Mesodermal cell (in vitro differentiated cells): ENCODE results near the gene HHATL. TPM values are rescaled to one million over a fixed set of nuclear protein-coding genes. Genes with fewer than 3 reads are reported as not detected.

Experiments
- H3K27ac ChIP-seq: 2 replicates; pipeline ENCODE4 v1.7.0; 2013; ENCODE audit warnings: mild to moderate bottlenecking, low read depth, low read length, moderate library complexity; ENCODE audit not compliant: severe bottlenecking
- H3K36me3 ChIP-seq: 2 replicates; pipeline ENCODE4 v1.7.1; 2013; ENCODE audit warnings: mild to moderate bottlenecking, low read length, moderate library complexity; ENCODE audit not compliant: control insufficient read depth, insufficient read depth
- H3K4me1 ChIP-seq: one replicate; pipeline ENCODE4 v1.7.1; 2013; ENCODE audit warnings: mild to moderate bottlenecking, low read length; ENCODE audit not compliant: insufficient read depth, control insufficient read depth, poor library complexity, severe bottlenecking
- H3K4me3 ChIP-seq: 2 replicates; pipeline ENCODE4 v1.7.0; 2013; ENCODE audit warnings: low read length, control low read depth, mild to moderate bottlenecking; ENCODE audit not compliant: insufficient read depth, poor library complexity, severe bottlenecking; ENCODE audit errors: extremely low read depth
- H3K9me3 ChIP-seq: 2 replicates; pipeline ENCODE4 v1.7.1; 2013; ENCODE audit warnings: mild to moderate bottlenecking, low read length, moderate library complexity; ENCODE audit not compliant: control insufficient read depth
- WGBS, 2 experiments: methylation state at CpG; one replicate each; pipeline ENCODE4 v1.1.5; 2013; ENCODE audit warnings: missing lambda C conversion rate in 2 of 2; ENCODE audit not compliant: insufficient coverage in 2 of 2; 5-methylcytosine and 5-hydroxymethylcytosine counted together
- polyA plus RNA-seq, 2 experiments: library from polyadenylated mRNA; stranded (reverse); fragments of 50-300 nt; gene quantifications; one replicate each; pipeline ENCODE4 v1.2.3, GENCODE V29; 2013

HHATL gene
- not detected for polyA plus RNA-seq (2013, experiment 1 of 2)
- polyA plus RNA-seq (2013, experiment 2 of 2): not detected

- Histone ChIP-seq H3K27ac (no peak within 1 kb of the TSS), H3K4me3 (no peak within 1 kb of the TSS), H3K9me3 (no peaks in the 10 kb centered on the region), H3K4me1 (no peaks in the 10 kb centered on the region), H3K36me3 (no peaks in the 10 kb centered on the region)
- 66 to 74% methylated on average over 15 to 19 of the region's 21 CpGs for WGBS, 2 experiments
These were observed at the start of gene HHATL for GRCh38 chr3:42702066-42702951. HHATL (minus strand) TSS chr3:42702798; CDS start chr3:42700826, 1,972 bp downstream.

- Histone ChIP-seq H3K4me3 (no peak overlapping the region), H3K9me3 (no peaks in the 10 kb centered on the region), H3K27ac (no peak overlapping the region), H3K36me3 (no peaks in the 10 kb centered on the region), H3K4me1 (peaks cover 3% of the 10 kb centered on the region)
- 96 to 100% methylated on average over 9 of the region's 9 CpGs for WGBS, 2 experiments
These were observed 49.0 kb upstream of the HHATL start for GRCh38 chr3:42751609-42752008.

DNA sequence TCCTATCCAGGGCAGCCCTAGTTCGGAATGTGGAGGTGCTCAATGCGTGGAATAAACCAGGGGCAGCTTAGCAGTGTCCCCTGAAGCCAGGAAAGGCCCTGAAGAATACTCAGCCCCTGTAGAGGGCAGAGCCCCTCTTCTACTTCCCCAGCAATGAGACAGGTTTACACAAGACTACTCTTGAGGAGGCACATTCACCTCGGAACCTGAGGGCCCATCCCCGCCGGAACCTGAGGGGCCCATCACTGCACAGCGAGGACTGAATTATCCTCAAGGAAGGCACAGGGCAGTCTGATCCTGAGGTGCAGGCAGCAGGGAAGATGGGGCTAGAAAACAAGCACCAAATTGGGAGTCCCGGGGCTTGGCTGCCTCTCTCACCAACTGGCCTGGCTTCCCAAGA is 48.2 kb upstream of the HHATL start:
- Histone ChIP-seq H3K27ac (no peak overlapping the region), H3K4me3 (no peak overlapping the region), H3K4me1 (peaks cover 3% of the 10 kb centered on the region), H3K9me3 (no peaks in the 10 kb centered on the region), H3K36me3 (no peaks in the 10 kb centered on the region)
- 94 to 95% methylated on average over 6 to 7 of the region's 7 CpGs for WGBS, 2 experiments

GRCh38 chr3:42749753-42750231 is 47.2 kb upstream of the HHATL start:
- H3K27ac ChIP-seq: peak overlapping the region; percentile 39
- no peaks in the 10 kb centered on the region for H3K36me3 ChIP-seq
- H3K9me3 ChIP-seq: no peaks in the 10 kb centered on the region
- peaks cover 3% of the 10 kb centered on the region for H3K4me1 ChIP-seq
- WGBS, 2 experiments: 56 to 70% methylated on average over 9 to 10 of the region's 10 CpGs
- H3K4me3 ChIP-seq: no peak overlapping the region

GRCh38 chr3:42749025-42749752 is 46.6 kb upstream of the HHATL start:
- Histone ChIP-seq H3K4me3 (no peak overlapping the region), H3K27ac (peak overlapping the region; percentile 39), H3K36me3 (no peaks in the 10 kb centered on the region), H3K4me1 (peaks cover 3% of the 10 kb centered on the region), H3K9me3 (no peaks in the 10 kb centered on the region)
- WGBS, 2 experiments: 95 to 97% methylated on average over 5 to 8 of the region's 10 CpGs

DNA sequence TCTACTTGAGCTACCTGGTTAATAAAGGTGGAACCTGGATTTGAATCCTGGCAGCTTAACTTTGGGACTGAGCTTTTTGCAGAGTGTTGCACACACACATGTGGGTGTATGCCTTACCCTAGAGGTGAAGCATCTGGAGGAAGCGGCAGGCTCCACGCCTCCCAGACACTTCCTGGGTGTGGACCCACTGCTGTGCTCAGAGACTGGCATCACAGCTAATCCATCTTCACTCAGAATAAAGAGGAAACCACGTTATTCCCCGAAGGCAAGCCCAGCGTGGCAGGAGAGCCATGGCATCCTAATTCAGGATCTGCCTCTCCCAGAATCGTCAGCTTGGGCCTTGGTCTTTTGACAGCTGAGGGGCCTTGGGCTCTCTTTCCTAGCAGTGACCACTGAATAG is 45.0 kb upstream of the HHATL start:
- Histone ChIP-seq H3K9me3 (no peaks in the 10 kb centered on the region), H3K36me3 (no peaks in the 10 kb centered on the region), H3K4me3 (no peak overlapping the region), H3K27ac (no peak overlapping the region), H3K4me1 (peaks cover 3% of the 10 kb centered on the region)
- WGBS, 2 experiments: 72 to 89% methylated on average over 4 to 6 of the region's 6 CpGs

DNA sequence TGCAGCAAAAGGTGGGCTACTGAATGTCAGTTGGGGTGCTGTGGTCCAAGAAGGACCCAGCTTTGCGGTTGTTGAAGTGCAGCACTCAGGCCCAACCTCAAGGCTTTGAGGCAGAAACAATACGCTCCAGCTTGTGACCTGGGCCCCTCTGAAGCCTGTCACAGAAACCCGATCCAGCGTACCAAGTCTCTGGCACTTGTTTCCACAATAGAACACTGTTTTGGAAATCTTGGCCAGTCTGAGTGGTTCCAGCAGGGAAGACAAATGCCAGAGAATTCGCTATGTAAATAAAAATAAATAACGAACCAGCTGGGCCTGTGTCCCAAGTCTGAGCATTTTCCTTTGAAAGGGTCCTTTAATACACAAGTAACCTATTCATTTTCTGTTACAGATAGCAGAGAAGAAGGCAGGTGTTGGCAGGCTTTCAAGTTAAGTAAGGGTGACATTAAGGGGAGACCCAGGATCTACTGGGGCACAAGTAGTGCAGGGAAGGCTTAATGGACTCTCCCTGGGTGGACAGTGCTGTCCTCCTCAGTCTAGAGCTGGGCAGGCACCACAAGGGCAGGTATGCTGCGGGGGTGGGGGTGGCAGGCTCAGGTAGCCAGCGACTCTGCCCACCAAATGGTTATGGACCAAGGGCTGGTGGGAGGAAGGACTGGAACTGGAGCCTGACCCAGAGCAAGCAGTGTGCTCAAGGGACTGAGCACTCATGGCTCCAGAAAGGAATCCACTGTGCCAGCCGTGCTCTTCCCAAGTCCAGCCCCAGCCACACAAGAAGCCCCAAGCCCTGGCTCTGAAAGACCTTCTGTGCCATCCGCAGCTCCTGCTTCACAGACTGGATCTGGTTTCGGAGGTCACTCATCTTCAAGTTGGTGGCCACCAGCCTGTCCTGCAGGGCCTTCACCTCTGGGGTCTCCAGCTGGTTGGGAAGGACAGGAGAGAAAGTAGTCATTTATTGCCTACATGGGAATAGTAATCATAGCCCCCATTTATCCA is 44.2 kb upstream of the HHATL start:
- WGBS, 2 experiments: 87 to 89% methylated on average over 8 to 10 of the region's 11 CpGs
- peaks cover 3% of the 10 kb centered on the region for H3K4me1 ChIP-seq
- no peak overlapping the region for H3K27ac ChIP-seq
- H3K9me3 ChIP-seq: no peaks in the 10 kb centered on the region
- no peak overlapping the region for H3K4me3 ChIP-seq
- H3K36me3 ChIP-seq: no peaks in the 10 kb centered on the region

- H3K27ac ChIP-seq: no peak overlapping the region
- H3K4me3 ChIP-seq: no peak overlapping the region
- H3K9me3 ChIP-seq: no peaks in the 10 kb centered on the region
- 53 to 77% methylated on average over 6 to 7 of the region's 8 CpGs for WGBS, 2 experiments
- peaks cover 3% of the 10 kb centered on the region for H3K4me1 ChIP-seq
- H3K36me3 ChIP-seq: no peaks in the 10 kb centered on the region
These were observed 43.3 kb upstream of the HHATL start for GRCh38 chr3:42745776-42746454.

DNA sequence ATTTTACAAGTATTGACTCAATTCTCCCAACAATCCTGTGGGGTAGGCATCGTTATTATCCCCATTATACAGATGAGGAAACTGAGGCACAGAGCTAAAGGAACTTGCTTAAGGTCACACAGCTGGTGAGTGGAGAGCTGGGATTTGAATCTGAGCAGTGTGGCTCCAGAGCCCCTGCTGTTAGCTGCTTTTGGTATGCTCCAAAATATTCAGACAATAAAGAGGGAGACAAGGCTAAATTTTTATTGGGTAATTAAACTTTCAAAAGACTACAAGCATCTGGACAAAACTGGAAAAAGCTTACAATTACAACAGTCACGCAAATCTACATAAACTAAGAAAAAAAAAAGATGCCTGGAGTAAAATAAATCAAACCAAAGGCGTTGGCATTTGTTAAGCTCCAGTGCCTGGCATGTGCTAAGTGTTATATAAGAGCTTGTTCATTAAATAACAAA is 42.7 kb upstream of the HHATL start:
- H3K4me1 ChIP-seq: peaks cover 3% of the 10 kb centered on the region
- WGBS, 2 experiments: 83% methylated on average over 1 of the region's 3 CpGs; no CpG with 5 or more reads in 1 of the 2 experiments

More for the DNA sequence above, 42.7 kb upstream of the HHATL start:
- Histone ChIP-seq H3K27ac (no peak overlapping the region), H3K4me3 (no peak overlapping the region), H3K36me3 (no peaks in the 10 kb centered on the region), H3K9me3 (no peaks in the 10 kb centered on the region)
